C4-2B (cell line): ENCODE results near the gene FAM20B.
A peak's percentile ranks its signal among the peaks of the same experiment; 100 is the strongest.
"Not testable (repeated sequence)": the region's sequence is repeated elsewhere in the genome, so short reads cannot be mapped to it uniquely, and the experiment has no call there.

ENCODE experiments used
- H3K27ac ChIP-seq: fragments of 450-650 bp; 2 replicates; pipeline ENCODE4 v1.5.1; 2017
- ZFX ChIP-seq: fragments of 450-650 bp; IDR thresholded peaks from 2 replicates; pipeline ENCODE4 v1.6.1; 2017
- TF ChIP-seq, protein P1 (sequence below): fragments of 450-650 bp; conservative IDR thresholded peaks from 2 replicates; pipeline ENCODE4 v1.5.1; 2017; ENCODE audit warnings: mild to moderate bottlenecking

Gene FAM20B

GRCh38 chr1:179025125-179025974, at the start of gene FAM20B:
FAM20B (plus strand) TSS chr1:179025894; CDS start chr1:179043848, 17,954 bp downstream.
- TF ChIP-seq, protein P1, sequence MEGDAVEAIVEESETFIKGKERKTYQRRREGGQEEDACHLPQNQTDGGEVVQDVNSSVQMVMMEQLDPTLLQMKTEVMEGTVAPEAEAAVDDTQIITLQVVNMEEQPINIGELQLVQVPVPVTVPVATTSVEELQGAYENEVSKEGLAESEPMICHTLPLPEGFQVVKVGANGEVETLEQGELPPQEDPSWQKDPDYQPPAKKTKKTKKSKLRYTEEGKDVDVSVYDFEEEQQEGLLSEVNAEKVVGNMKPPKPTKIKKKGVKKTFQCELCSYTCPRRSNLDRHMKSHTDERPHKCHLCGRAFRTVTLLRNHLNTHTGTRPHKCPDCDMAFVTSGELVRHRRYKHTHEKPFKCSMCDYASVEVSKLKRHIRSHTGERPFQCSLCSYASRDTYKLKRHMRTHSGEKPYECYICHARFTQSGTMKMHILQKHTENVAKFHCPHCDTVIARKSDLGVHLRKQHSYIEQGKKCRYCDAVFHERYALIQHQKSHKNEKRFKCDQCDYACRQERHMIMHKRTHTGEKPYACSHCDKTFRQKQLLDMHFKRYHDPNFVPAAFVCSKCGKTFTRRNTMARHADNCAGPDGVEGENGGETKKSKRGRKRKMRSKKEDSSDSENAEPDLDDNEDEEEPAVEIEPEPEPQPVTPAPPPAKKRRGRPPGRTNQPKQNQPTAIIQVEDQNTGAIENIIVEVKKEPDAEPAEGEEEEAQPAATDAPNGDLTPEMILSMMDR, result no peak
- no peak for TF ChIP-seq ZFX
- H3K27ac ChIP-seq, result peak within 1 kb of the TSS; percentile 98

- no peak overlapping the region for H3K27ac ChIP-seq
- TF ChIP-seq, protein P1, result no peak
- no peak for TF ChIP-seq ZFX
Observed at GRCh38 chr1:178976541-178976940, 49.2 kb upstream of the FAM20B start.

DNA sequence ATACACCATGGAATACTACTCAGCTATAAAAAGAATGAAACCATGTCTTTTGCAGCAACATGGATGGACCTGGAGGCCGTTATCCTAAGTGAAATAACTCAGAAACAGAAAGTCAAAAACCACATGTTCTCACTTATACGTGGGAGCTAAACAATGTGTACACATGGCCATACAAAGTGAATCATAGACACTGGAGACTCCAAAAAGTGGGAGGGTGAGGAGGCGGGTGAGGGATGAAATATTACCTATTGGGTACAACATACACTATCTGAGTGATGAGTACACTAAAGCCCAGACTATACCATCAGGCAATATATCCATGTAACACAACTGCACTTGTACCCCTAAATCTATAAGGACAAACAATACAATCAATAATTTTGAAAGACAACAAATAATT, 39.5 kb upstream of the FAM20B start:
- TF ChIP-seq, protein P1, result no peak
- TF ChIP-seq ZFX, result no peak
- H3K27ac ChIP-seq, result no peak overlapping the region

GRCh38 chr1:178988198-178988597, 37.5 kb upstream of the FAM20B start:
- H3K27ac ChIP-seq, result not testable (repeated sequence)

- TF ChIP-seq ZFX, result no peak
- H3K27ac ChIP-seq, result no peak overlapping the region
Observed at GRCh38 chr1:178993559-178993958, 32.1 kb upstream of the FAM20B start.

GRCh38 chr1:178997428-178997827, 28.3 kb upstream of the FAM20B start:
- TF ChIP-seq, protein P1, result no peak
- no peak for TF ChIP-seq ZFX
- no peak overlapping the region for H3K27ac ChIP-seq

DNA sequence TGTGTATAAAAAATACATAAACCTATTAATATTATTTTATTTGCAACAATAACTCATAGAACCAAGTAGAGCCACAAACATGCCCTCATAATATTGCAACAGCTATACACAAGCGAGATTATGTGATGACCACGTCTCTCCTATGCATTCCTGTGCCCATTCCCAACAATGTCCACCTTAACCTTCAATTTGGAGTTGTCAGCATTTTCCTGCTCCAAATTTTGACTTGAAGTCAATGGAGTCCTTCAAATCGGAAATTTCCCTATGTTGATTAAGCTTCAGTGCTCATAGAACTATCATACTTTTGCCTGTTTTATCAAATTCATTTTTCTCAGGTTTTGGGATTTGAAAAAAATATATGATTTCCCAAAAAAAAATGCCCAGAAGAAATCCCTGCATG, 27.4 kb upstream of the FAM20B start:
- TF ChIP-seq ZFX, result no peak
- TF ChIP-seq, protein P1, result no peak
- no peak overlapping the region for H3K27ac ChIP-seq

DNA sequence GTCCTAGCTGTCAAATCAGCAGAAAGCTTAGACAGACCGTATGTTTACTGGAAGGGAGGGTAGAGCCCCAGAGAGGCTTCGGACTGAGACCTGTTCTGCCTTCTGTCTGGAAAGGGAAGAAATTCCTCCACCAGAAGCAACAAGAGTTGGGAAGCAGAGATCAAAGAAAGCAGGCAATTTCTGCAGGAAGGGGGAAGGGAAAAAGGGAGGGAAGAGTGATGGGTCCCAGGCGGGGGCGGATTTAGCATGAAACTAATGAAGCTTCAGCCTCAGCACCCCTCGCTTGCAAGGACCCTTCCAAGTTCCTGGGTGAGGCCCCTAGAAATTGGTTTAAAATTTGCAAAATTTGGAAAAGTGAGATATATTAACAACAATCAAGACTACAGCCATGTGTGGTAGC, 26.6 kb upstream of the FAM20B start:
- no peak for TF ChIP-seq ZFX
- TF ChIP-seq, protein P1, result no peak
- no peak overlapping the region for H3K27ac ChIP-seq
